ENCODE results near the gene C19orf44.
A peak's percentile ranks its signal among the peaks of the same experiment; 100 is the strongest.
"Not testable (repeated sequence)": the region's sequence is repeated elsewhere in the genome, so short reads cannot be mapped to it uniquely, and the experiment has no call there.

C19orf44 gene

GRCh38 chr19:16495982-16496612 lies at the start of gene C19orf44, which contains the start of gene CALR3:
TSS of gene C19orf44 (plus strand) at chr19:16496394. CDS start at chr19:16500793, 4,399 bp downstream.
TSS of gene CALR3 (minus strand) at chr19:16496167. CDS start at chr19:16496129, 38 bp downstream.
- peak; percentile 97 for DNase-seq

DNA sequence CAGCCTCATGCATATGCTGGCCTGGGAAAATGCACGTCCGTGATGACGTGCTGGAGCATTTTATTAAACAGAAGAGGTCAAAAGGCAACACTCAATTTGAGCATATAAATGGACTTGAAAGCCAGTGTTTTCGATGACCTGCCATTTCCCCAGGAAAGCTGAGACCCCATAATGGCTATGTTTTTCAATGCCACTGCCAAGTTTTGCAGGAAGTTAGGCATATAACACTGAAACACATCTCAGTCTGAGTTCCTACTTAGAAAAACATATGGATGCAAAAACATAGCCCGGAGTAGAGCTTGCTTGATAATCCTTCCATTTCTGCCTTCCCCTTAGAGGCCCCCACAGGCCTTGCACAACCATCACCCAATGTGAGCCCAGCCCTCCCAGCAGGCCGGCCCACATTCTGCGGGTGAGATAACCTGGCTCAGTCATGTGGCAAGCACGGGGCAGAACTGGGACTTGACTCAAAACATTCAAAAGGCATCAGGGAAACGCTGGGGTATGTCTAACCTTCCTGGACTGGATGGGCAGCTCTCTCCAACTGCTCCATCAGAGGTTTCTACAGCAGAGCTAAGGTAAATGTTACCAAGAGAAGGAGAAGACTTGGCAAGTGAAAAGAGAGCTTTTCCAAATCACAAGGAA lies 49.3 kb upstream of the C19orf44 start:
- peak; percentile 43 for DNase-seq

DNA sequence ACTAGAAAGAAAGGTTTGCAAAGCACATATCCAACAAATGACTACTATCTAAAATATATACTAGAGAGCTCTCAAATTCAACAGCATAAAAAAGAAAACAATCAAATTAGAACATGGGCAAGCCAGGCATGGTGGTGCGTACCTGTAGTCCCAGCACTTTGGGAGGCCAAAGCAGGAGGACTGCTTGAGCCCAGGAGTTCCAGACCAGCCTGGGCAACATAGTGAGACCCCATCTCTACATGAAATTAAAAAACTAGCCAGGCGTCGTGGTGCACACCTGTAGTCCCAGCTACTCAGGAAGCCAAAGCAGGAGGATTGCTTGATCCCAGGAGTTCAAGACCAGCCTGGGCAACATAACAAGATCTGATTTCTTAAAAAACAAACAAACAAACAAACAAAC lies 47.3 kb upstream of the C19orf44 start:
- not testable (repeated sequence) for DNase-seq

GRCh38 chr19:16449330-16449961 lies 46.7 kb upstream of the C19orf44 start:
- peak; percentile 65 for DNase-seq

GRCh38 chr19:16452325-16452724 lies 43.9 kb upstream of the C19orf44 start:
- DNase-seq, result no peak

GRCh38 chr19:16454351-16454918 lies 41.8 kb upstream of the C19orf44 start:
- no peak for DNase-seq

- no peak for DNase-seq
These were observed 40.7 kb upstream of the C19orf44 start for GRCh38 chr19:16455489-16455888.

DNA sequence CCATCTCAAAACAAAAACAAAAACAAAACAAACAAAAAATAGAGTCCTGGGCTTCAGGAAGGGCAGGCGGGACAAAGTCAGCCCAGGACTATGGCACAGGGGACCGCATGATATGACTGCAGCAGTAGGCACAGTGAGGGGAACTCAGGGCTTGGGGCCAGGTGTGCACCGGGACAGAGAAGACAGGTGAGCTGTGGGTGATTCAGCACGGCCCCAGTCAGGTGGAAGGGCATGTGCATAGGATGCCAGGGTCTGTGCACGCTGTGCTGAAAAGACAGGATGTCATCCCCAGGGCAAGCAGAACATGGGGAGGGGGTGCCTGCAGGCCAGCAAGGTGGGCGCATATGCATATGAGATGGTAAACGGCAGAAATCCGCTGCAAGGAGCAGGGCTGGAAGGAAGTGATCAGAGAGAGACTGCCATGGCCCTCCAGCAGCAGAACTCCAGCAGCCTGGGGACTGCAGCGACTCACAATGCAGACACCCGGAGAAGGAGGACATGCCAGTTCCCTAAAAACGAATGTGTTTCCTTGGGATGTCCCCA lies 39.5 kb upstream of the C19orf44 start:
- no peak for DNase-seq

- no peak for DNase-seq
These were observed 38.8 kb upstream of the C19orf44 start for GRCh38 chr19:16457195-16457953.

- DNase-seq, result no peak
These were observed 38.3 kb upstream of the C19orf44 start for GRCh38 chr19:16457954-16458331.

DNA sequence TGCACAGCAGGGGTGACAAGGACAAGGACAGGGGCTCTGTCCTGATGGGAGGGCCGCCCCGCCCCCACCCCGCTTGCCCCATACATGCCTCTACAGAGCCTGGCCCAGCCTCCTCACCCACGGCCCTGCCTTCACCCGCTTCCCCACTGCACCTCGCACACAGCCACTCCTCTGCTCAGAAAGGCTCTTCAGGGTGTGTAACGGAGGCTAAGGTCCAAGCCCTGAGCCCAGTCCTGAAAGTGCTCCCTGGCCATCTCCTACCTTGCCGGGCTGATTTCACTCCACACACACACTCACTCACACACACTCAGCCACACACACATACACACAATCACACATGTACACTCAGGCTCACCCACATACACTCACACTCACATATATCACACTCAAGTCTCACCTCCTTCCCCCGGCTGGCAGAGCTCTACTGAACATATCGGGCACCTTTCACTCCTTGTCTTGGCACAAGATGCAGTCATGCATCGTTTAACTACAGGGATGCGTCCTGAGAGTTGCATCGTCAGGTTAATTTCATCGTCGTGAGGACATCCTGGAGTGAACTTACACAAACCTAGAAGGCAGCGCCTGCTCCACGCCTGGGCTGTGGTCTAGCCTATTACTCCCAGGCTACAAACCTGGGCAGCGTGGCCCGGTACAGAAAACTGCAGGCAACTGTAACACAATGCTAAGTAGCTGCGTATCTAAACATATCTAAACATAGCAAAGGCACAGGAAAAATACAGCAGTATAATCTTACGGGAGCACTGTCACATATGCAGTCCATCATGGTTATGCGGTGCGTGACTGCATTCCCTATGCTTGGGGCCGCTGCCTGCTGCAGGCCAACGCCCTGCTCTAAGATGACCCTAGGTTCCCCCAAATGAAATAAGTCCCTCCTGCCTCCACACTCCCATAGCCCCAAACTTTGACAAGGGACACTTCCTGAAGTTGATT lies 37.5 kb upstream of the C19orf44 start:
- no peak for DNase-seq

GRCh38 chr19:16459680-16460079 lies 36.5 kb upstream of the C19orf44 start:
- DNase-seq, result no peak

- no peak for DNase-seq
These were observed 35.7 kb upstream of the C19orf44 start for GRCh38 chr19:16460454-16460853.

DNA sequence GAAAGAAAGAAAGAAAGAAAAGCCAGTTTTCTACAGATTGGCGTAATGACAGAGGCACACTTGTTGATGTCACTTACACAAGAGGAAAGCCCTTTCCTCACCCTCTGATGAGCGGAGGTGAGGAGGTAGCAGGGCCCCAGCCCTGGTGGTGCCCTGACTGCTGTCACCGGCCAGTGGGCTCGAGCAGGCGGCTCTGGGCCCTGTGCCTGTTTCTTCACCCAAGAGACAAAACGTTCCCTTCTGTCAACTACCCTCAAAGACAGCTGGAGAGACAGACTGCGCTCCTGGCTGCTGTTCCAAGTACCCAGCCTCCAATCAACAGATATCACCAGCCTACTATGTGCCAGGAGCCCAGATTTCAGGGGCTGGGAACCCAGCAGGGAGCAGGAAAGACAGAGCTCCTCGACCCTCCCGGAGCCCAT lies 34.6 kb upstream of the C19orf44 start:
- no peak for DNase-seq

GRCh38 chr19:16462757-16463250 lies 33.4 kb upstream of the C19orf44 start:
- no peak for DNase-seq

- no peak for DNase-seq
These were observed 32.7 kb upstream of the C19orf44 start for GRCh38 chr19:16463341-16463990.

- DNase-seq, result no peak
These were observed 32.1 kb upstream of the C19orf44 start for GRCh38 chr19:16463991-16464575.

GRCh38 chr19:16465239-16465638 lies 31.0 kb upstream of the C19orf44 start:
- DNase-seq, result no peak

- DNase-seq, result not testable (repeated sequence)
These were observed 29.3 kb upstream of the C19orf44 start for GRCh38 chr19:16466802-16467427.

DNA sequence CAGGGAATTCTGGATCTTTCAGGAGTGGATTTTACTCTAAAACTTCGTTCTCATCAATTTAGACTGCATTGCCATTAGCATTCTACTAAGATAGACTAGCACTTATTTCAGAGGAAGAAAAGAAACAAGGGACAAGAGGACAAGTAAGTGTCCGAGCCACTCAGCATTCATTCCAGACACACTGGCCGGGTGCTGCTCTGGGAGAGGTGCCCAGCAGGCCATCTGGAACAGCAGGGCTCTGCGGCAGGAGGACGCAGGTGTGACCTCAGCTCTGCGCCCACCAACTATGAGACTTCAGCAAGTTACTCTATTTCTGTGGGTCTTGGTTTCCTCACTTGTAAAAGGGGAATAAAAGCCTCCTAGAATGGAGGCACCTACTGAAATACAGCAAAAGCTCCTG lies 28.6 kb upstream of the C19orf44 start:
- DNase-seq, result no peak
